Stomach (tissue), 4 donors: ENCODE results near the gene MBD6.
"Not testable (repeated sequence)": the region's sequence is repeated elsewhere in the genome, so short reads cannot be mapped to it uniquely, and the experiment has no call there.

ENCODE experiments used
- CTCF ChIP-seq, 7 experiments: fragments of 450-650 bp in 4 of 7; fragments of 200-600 bp in 3 of 7; sonication (generic) in 3 of 7; IDR thresholded peaks; one replicate each; pipeline ENCODE4 v1.5.1; 2016 to 2019; ENCODE audit warnings: antibody characterized with exemption in 7 of 7, control low read depth in 2 of 7, mild to moderate bottlenecking in 1 of 7
- POLR2A ChIP-seq, 4 donors: fragments of 450-650 bp; IDR thresholded peaks; one replicate each; pipeline ENCODE4 v1.6.1; 2016; ENCODE audit warnings: antibody characterized with exemption in 4 of 4, control low read depth in 2 of 4, mild to moderate bottlenecking in 1 of 4, moderate library complexity in 1 of 4
- POLR2AphosphoS5 ChIP-seq, 3 donors: sonication (generic); formaldehyde crosslinking; IDR thresholded peaks; one replicate each; pipeline ENCODE4 v1.6.1; 2016; ENCODE audit warnings: antibody characterized with exemption in 3 of 3

- not testable (repeated sequence) for TF ChIP-seq CTCF, POLR2AphosphoS5, POLR2A (IDR thresholded peaks at IDR 0.05)
Observed at GRCh38 chr12:57506541-57506940, 16.1 kb upstream of the MBD6 start.
